ENCODE results near the gene JDP2. TPM values are rescaled to one million over a fixed set of nuclear protein-coding genes. Genes with fewer than 3 reads are reported as not detected.

The JDP2 gene
- total and polyA plus RNA-seq, 2 donors (not counting 1 experiment from before 2014, with no cell fraction given), result 7.9 to 17.9 TPM

DNA sequence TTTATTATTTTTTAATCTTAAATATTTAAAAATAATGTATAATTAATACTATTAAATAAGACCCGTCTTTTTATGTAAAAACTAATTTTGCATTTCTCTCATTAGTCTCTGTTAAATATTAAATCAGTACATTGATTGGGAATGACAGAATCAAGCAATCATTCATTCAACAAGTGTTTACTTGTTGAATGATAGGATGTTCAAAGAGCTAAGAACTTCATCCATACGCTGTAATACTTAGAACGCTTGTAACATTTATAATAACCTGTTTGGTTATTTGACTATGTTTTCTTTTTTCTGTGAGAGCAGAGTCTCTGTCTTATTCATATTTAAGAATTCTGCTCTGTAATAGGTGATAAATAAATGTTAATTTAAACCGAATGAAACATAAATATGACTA, 91.6 kb downstream of the JDP2 start:
- ATAC-seq (ENCODE audit: low read depth), result no peak
- CTCF ChIA-PET, result interaction anchor here (0.7 to 13.0 kb wide), 7 partner anchors 10 to 58 kb away, joined by 3 to 108 read pairs (median 7); no protein-coding TSS in a partner anchor
- Mint-ChIP-seq H3K9me3 (ENCODE audit: insufficient read depth) (no peaks in the 10 kb centered on the region), H3K4me3 (no peak overlapping the region), H3K4me1 (peaks cover 72% of the 10 kb centered on the region), H3K27me3 (no peaks in the 10 kb centered on the region), H3K27ac (no peak overlapping the region)
- intact Hi-C loops (cut with micrococcal nuclease), result loop anchor here (10.0 kb wide), 1 partner anchor 95 kb away; the partner anchor contains the start of gene JDP2
- POLR2A ChIA-PET, result no interaction called here
- Histone ChIP-seq H3K9ac (ENCODE audit: low read length) (no peak overlapping the region), H2AFZ (ENCODE audit: insufficient read depth, low read depth, low read length, poor library complexity, severe bottlenecking) (no peak overlapping the region), H3K27ac (ENCODE audit: low read length in 2 of 2) (no peak overlapping the region), H4K20me1 (ENCODE audit: control insufficient read depth, insufficient read depth, low read length, poor library complexity, severe bottlenecking) (no peaks in the 10 kb centered on the region), H3K79me2 (ENCODE audit: control insufficient read depth, insufficient read depth, low read length) (peaks cover 38% of the 10 kb centered on the region), H3K27me3 (replicated peaks in 1 of 4; ENCODE audit: control extremely low read depth in 1 of 4, control insufficient read depth in 3 of 4, insufficient read depth in 4 of 4, low read length in 3 of 4) (no peaks in the 10 kb centered on the region), H3K4me3 (ENCODE audit: control extremely low read depth in 1 of 5, extremely low read depth in 1 of 5, insufficient read depth in 1 of 5, low read depth in 2 of 5, low read length in 4 of 5) (no peak overlapping the region), H3K4me1 (ENCODE audit: control insufficient read depth in 2 of 2, insufficient read depth in 2 of 2, low read length in 2 of 2) (peaks cover 55 to 62% of the 10 kb centered on the region in 2 donors), H3K4me2 (replicated peaks; ENCODE audit: low read depth, low read length, poor library complexity, severe bottlenecking) (no peak overlapping the region), H3K36me3 (replicated peaks in 1 of 2; ENCODE audit: control extremely low read depth in 1 of 2, control insufficient read depth in 1 of 2, extremely low read depth in 1 of 2, insufficient read depth in 2 of 2, low read length in 1 of 2) (no peaks in the 10 kb centered on the region), H3K9me3 (ENCODE audit: control extremely low read depth in 1 of 3, control insufficient read depth in 2 of 3, insufficient read depth in 1 of 3, low read length in 2 of 3) (no peaks in the 10 kb centered on the region)
- no peak for DNase-seq
- WGBS (ENCODE audit: insufficient coverage), result no CpG with 5 or more reads among the region's 4 CpGs
- TF ChIP-seq CTCF (IDR thresholded peaks at IDR 0.05) (no peak), EZH2 (IDR thresholded peaks at IDR 0.05; ENCODE audit: borderline replicate concordance, insufficient read depth, low read depth, low read length, poor library complexity, severe bottlenecking) (no peak)

- TF ChIP-seq CTCF (IDR thresholded peaks at IDR 0.05) (no peak), EZH2 (IDR thresholded peaks at IDR 0.05; ENCODE audit: borderline replicate concordance, insufficient read depth, low read depth, low read length, poor library complexity, severe bottlenecking) (no peak)
- Histone ChIP-seq H3K4me2 (replicated peaks; ENCODE audit: low read depth, low read length, poor library complexity, severe bottlenecking) (no peak overlapping the region), H3K4me3 (ENCODE audit: control extremely low read depth in 1 of 5, extremely low read depth in 1 of 5, insufficient read depth in 1 of 5, low read depth in 2 of 5, low read length in 4 of 5) (no peak overlapping the region), H3K79me2 (ENCODE audit: control insufficient read depth, insufficient read depth, low read length) (peaks cover 45% of the 10 kb centered on the region), H3K9me3 (ENCODE audit: control extremely low read depth in 1 of 3, control insufficient read depth in 2 of 3, insufficient read depth in 1 of 3, low read length in 2 of 3) (no peaks in the 10 kb centered on the region), H3K9ac (ENCODE audit: low read length) (no peak overlapping the region), H3K27me3 (replicated peaks in 1 of 4; ENCODE audit: control extremely low read depth in 1 of 4, control insufficient read depth in 3 of 4, insufficient read depth in 4 of 4, low read length in 3 of 4) (no peaks in the 10 kb centered on the region), H2AFZ (ENCODE audit: insufficient read depth, low read depth, low read length, poor library complexity, severe bottlenecking) (no peak overlapping the region), H4K20me1 (ENCODE audit: control insufficient read depth, insufficient read depth, low read length, poor library complexity, severe bottlenecking) (no peaks in the 10 kb centered on the region), H3K27ac (ENCODE audit: low read length in 2 of 2) (no peak overlapping the region), H3K4me1 (ENCODE audit: control insufficient read depth in 2 of 2, insufficient read depth in 2 of 2, low read length in 2 of 2) (peaks cover 56 to 62% of the 10 kb centered on the region in 2 donors), H3K36me3 (replicated peaks in 1 of 2; ENCODE audit: control extremely low read depth in 1 of 2, control insufficient read depth in 1 of 2, extremely low read depth in 1 of 2, insufficient read depth in 2 of 2, low read length in 1 of 2) (no peaks in the 10 kb centered on the region)
- intact Hi-C loops (cut with micrococcal nuclease), result loop anchor here (5.0 to 10.0 kb wide), 2 partner anchors 95 to 142 kb away; partner anchors contain the start of genes ERG28, JDP2 and TTLL5
- Mint-ChIP-seq H3K4me3 (no peak overlapping the region), H3K27me3 (no peaks in the 10 kb centered on the region), H3K9me3 (ENCODE audit: insufficient read depth) (no peaks in the 10 kb centered on the region), H3K27ac (no peak overlapping the region), H3K4me1 (peaks cover 73% of the 10 kb centered on the region)
- DNase-seq, result no peak
- no peak for ATAC-seq (ENCODE audit: low read depth)
- ChIA-PET POLR2A (no interaction called here), CTCF (interaction anchor here (1.2 to 13.0 kb wide), 7 partner anchors 9 to 134 kb away, joined by 3 to 108 read pairs (median 7); no protein-coding TSS in a partner anchor)
- WGBS (ENCODE audit: insufficient coverage), result 77% methylated on average over 7 of the region's 11 CpGs
Observed at GRCh38 chr14:75519826-75520728, 92.3 kb downstream of the JDP2 start.

All from B cell (primary cell).